Activated CD8-positive, alpha-beta memory T cell treated with anti-CD3 and anti-CD28 coated beads, Interleukin-2, amount 50 U/mL, for 24 hours (primary cell): Measurements from ENCODE around the gene PMPCA.

Experiments used
- DNase-seq: peaks from one replicate; pipeline ENCODE4 v3.0.0-alpha.2; 2020; ENCODE audit errors: extremely low read depth

PMPCA gene

DNA sequence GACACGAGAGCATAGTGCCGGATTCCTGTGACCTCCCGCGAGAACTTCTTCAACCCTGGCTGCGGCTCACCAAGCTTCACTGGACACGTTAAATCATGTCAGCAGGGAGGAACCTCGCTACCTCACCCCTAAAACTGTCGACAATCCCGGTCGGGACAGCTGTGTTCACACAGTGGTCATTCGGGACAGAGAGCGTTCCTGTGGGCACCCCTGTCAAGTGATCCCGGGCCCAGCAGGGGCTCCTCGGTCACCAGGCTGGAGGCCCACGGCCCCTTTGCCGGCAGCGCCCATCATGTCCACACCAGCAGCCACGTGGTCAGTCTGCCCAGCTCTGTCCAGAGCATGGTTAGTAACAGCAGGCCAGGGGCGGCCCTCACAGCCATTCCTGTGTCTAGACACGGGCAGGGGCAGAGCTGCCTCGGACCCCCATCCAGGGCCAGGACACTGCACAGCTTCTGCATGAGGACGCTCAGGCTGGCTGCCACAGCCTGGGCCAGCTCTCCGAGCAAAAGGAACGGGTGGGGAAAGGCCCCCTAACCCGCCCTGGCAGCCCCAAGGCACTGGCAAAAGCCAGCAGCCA is 25.7 kb downstream of the PMPCA start:
- DNase-seq = no peak

DNA sequence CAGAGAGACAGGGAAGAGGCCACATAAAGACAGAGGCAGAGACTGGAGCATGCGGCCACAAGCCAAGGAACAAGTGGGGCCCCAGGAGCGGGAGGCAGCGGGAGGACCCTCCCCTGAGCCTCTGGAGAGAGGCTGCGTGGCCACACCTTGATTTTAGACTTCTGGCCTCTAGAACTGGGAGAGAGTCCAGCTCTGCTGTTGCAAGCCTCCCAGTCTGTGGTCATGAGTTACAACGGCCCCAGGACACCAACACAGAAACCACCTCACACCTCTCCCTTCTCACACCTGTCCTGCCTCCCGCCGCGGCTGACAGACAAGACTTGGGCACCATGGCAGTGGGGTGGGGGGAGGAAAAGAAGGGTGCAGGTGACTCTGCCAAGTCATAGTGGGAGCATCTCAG is 27.0 kb downstream of the PMPCA start:
- no peak for DNase-seq

DNA sequence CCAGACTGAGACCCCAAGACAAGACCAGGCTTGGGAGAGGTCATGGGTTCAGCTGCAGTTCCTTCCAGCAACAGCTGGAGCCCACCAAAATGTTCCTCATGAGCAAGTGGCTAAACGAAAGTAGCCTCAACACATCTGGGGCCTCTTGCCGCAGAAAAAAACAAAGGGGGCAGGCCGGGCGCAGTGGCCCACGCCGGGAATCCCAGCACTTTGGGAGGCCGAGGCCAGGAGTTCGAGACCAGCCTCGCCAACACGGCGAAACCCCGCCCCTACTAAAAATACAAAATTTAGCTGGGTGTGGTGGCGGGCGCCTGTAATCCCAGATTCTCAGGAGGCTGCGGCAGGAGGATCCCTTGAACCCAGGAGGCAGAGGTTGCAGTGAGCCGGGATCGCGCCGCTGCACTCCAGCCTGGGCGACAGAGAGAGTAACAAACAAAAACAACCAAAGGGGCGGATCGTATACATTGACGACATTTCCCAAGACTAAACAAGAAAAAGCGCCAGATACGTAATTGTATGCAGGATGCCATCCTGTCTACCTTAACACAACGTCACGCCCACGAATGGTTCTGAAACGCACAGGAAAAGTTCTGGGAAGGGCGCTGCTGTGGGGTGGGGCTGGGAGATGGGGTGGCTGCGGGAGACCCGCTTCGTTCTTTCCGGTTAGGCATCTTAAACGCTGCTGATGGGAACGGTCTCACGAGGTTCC is 27.5 kb downstream of the PMPCA start:
- DNase-seq = no peak

DNA sequence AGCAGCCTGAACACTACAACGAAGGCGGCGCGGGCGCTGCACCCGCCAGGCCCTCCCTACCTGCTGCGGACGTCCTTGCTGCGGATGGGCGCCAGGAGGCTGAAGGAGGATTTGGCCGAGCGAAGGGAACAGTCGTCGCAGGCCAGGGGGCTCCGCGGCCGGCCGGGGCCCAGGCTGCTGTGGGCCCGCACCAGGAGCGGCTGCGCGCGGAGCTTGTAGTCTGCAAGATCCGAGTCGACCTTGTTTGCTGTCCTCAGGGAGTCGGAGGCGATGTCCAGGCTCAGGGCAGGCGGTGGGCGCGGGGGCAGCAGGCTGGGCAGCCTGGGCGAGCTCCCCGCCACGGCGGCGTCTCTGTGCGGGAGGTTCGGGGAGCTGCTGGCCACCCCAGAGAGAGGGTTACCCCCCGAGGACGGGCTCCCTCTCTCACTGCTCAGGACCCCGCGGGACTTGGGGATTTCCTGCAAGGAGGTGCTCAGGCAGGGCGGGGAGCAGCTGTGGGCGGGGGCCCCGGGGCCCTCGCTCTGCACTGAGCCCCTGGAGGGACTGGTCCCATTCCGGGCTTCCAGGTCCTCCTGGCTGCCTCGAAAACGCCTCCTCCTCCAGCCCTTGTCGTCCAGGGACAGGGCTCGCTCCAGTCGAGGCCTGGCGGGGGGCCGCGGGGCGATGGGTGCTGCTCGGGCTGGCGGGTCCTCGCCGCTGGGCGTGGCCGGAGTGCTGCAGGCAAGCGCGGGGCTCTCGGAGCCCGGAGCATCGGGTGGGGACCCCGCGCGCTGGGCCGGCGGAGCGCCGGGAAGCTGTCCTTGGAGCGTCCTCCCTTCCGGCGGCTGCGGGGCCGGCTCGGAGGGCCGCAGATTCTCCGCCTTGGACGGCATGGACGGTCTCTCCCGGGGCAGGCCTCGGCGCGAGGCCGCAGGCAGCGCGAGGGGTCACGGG is 28.4 kb downstream of the PMPCA start:
- peak; percentile 10 for DNase-seq

DNA sequence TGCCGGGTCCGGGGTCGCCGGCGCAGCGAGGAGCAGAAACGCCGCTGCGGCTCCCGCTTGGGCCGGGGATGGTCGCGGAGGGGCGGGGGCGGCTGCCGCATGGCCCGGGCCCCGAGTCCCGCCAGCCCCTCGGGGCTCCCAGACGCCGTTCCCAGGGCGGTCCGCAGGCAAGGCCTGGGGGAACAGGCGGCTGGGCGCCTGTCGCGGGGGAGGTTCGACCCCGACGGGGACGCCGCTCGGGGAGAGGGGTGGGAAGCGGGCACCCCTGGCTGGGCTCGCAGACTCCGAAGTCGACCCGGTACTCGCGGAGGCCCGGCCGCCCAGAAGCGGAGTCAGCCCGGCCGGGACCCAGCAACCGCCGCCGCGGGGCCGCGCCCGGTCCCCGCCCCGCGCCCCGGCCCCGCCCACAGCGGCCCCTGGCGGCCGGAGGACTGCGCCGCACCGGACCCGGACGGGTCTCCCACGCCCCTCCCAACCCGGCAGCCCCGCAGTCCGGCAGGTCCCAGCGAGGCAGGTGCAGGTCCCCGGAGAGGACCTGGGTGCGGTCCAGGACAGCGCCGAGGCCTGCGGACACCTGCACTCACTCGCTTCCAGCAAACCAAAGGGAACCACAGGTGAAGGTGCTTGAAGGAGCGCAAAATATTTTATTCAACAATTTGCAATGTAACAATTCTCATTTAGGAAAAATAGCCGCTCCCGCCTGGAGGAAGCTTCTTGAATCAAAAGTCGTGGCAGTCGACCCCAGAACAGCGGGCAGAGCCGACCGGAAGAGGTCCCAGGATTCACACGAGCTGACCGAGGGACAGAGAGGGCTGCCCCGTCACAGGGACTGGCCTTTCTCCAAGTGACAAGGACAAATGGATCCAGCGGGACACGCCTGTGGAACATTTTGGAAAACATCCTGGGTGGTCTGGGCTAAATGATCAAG is 29.3 kb downstream of the PMPCA start, which contains the start of gene INPP5E:
TSS of gene INPP5E (minus strand) at position 365 of the 928 bp plus-strand sequence. CDS start 426 bp downstream, outside the sequence.
- peak; percentile 42 for DNase-seq

DNA sequence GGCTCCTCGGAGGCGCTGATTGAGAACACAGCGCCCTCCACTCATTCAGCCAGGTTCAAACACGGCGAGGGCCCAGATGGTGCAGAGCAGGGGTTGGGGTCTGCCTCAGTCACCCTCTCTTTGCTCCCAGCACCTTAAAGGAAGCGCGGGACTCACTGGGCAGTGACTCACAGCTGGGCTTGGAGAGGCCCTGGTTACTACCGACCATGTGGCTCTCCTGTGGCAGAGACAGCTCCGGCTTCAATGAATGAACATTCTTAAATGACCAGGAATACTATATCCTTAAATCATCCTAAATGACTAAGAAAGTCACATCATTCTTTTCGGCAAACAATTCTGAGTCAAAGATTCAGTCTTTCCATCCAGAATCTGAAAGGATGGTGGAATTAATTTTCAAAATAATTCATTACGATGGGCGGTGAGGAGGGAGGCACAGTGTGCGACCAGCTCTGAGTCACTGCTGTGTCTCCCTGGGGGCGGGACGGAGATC is 30.8 kb downstream of the PMPCA start:
- no peak for DNase-seq

DNA sequence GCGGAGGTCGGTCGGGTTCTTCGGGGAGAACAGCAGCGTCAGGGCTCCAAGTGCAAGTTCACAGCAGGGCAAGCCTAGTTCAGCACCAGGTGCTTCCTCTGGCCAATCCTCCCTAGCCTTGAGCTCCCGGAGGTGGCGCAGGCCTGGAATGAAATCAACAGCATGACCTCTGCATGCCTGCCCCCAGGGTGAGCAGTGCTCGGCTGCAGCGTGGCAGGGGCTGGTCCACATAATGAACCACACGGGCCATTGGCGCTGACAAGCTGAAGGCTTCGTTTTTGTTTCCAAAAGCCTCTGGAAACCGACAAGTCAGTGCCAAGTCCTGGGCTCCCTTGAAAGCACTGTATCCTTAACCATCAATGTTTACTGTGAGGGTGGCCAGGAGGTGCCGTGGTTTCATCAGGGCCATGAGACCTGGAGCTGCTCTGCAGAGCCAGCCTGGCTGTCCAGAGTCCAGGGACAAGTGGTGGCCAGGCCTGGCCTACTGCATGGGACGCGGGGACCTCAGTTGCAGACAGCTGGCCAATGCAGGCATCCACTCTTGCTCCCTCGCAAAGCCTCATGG is 31.3 kb downstream of the PMPCA start:
- DNase-seq = no peak

DNA sequence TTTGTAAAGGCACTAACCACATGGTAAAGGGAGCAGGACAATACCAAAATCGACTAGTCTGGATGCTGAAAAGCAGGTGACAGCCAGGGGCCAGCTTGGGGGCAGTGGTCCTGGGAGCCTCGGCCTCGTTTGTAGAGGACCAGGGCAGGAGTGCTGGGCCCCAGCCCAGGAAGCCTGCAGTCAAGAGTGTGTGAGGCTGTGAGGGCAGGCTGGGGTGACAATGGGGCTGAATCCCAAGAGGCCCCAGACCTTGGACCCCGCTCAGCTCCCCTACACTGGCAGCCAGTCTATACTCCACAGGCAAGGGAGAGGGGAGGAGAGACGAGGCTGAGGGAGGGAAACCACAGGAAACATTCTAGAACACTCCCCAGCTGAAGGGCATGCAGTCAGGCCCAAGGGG is 31.8 kb downstream of the PMPCA start:
- DNase-seq = no peak

DNA sequence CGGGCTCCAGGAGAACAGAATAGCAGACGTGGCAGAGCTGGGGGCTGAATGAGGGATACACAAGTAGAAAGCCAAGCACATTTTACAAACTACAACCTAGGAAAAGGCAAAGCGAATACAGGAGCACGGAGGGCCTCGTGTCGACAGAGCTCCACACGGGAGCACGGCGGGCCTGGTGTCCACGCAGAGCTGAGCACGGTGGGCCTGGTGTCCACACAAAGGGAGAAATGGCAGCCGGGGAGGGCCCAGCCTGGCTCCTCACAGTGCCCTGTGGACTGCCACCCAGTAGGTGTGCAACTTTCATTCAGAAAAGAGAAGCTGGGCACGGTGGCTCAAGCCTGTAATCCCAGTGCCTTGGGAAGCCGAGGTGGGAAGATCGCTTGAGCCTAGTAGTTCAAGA is 32.6 kb downstream of the PMPCA start:
- no peak for DNase-seq

DNA sequence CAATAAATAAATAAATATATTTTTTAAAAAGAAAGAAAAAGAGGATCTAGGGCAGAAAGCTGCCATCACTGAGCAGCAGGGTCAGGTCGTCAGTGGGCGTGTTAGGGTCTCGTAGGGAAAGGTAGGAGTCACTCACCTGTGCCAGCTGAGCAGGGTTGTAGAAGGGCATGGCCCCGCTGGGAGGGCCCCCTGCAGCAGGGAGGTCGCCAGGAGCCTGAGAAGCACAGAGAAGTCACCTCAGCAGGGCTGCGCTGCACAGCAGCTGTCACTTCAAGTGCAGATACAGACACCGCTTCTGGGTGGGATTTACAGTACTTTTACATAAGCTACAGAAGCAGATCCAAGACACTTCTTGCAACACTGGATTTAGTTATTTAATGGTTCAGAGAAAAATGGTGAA is 33.2 kb downstream of the PMPCA start:
- no peak for DNase-seq

DNA sequence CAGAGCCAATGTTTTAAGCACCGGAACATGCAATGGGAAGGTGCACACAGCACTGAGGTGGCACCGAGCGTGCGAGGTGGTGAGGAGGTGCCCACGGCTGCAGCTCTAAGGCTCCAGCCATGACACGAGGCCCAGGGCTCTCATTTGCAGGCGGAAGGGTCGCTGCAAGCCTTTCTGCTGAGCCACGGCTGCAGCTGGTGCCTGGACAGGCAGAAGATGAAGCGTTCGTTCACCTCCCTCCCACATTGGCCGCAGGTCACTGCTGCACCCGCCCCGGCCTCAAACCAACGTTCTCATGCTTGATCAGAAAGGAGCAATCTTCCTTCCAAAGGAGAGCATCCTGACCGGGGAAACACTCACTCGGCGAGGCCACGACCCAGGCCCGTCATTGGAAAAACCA is 33.6 kb downstream of the PMPCA start:
- DNase-seq = no peak

DNA sequence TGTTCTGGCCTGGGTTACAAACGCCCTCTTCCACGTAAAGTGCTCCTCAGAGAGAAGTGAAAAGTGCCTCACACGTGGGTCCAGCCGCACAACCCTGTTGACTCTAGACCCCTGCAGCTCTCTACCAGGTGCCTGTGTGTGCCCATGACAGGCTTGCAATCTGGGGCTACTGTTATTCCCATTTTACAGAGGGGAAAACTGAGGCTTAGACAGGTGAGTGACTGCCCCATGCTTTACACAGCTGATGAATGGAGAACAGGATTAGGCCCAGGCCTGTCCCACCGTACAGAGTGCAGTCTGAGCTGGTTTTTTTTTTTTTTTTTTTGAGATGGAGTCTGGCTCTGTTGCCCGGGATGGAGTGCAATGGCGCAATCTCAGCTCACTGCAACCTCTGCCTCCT is 35.3 kb downstream of the PMPCA start:
- no peak for DNase-seq

DNA sequence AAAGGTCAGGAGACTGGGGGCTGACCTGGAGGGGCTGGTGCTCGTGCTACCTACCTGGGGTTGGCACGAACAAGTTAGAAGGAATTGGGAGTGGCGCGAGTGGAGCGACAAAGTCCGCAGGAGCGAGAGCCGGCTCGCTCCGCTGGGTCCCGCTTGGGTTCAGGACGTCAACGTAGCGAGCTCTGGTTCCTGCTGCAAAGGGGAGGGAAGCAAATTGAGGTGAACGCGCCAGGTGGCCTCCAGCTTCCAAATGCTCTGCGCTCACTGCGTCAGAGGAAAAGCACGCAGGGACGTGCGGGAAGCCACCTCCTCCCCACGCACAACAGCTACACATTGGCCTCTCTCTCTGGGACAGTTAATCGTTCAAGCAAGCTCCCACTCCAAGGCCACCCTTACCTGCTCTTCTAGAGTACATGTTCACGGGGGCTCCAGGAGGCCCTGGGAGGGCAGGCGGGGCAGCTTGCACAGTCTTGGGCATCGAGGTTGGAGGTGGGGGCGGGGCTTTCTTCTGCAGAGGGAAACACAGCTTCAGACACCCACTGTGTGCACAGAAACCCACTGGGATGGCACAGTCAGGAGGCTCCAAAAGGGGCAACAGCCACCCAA is 36.8 kb downstream of the PMPCA start:
- DNase-seq = no peak

DNA sequence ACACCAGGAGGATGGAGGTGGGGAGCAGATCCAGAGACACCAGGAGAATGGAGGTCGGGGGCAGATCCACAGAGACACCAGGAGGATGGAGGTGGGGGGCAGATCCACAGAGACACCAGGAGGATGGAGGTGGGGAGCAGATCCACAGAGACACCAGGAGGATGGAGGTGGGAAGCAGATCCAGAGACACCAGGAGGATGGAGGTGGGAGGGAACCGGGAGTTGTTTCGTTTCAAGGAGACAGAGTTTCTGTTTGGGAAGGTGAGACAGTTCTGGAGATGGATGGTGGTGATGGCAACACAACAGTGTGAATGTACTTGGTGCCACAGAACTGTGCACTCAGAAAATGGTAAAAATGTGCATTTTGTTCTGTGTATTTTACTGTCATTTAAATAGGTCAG is 38.2 kb downstream of the PMPCA start:
- no peak for DNase-seq

DNA sequence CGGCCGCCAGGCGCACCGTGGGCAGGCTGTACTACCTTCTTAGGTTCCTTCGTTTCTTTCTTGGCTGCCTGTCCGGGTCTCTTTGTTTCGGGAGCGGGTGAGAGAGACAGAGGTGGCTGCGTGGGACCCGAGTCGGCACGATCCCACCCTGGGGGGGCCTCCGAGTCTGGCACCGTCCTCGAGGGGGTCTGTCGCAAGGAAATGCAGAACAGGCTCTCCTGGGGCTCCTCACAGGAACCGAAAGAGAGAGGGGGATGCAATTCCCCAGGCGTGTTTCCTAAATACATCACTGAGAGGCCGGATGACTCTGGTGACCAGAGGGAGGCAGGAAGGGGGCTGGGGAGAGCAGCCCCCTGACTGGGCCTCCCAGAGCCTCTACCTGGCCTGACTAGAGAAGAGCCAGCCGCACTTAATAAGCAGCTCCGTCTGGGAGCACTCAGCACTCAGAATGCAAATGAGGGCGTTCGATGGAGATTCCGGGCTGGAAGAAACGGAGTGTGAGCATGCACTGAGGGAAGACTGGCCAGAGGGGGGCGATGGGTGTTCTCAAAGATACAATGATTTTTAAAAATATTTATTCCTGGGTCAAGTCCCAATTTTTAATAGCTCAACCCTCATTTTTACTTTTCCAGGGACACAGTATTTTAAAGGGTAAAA is 40.9 kb downstream of the PMPCA start:
- DNase-seq = no peak

DNA sequence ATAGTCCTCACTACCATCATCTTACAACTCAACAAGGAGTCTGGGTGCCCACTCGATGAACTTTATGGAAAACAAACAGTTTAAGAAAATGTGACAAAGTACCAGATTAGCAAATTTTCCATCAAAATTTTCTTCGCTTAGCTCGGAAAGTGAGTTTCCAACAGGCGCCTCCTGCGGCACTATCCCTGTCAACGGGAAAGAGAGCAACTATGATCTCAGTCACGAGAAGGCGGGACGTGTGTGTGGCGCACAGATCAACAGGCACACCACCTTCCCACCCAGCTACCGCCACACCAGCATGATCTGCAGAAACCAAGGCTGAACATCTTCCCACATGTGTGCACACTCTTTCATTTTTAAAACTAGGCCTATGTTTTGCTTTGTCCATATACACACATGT is 42.9 kb downstream of the PMPCA start:
- DNase-seq = no peak

DNA sequence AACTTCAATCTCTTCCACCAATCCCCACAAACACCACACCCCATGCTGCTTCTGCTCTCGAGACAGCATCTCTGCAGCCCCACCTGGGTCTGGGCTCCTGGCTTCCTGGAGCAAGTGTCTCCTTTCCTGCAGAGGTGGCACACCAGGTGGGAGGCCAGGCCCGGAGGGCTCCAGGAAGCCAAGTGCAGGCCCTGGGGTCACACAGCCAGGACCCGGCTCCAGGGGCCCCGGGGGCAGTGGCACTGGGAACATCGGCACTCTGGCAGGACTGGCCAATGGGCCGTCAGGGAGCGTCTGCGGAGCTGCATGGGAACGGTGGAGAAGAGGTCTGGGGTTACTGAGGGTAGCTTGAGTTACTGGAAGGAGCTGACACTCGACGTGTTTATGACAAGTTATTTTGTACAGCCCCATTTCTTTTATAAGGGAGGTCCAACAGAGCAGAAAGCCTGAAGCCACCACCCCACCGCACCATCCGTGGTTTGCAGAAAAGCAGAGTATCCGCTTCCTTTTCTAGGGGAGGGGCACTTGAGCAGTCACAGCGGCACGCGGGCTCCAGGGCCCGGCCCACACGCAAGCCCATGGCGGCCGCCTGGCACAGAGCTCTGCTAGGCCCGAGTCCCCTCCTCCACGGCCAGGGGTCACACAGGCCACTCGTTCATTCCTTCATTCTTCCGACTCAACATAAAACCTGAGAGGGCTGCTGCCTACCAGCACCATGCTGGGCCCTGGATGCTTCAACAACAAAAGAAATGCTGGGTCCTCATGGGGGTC is 43.8 kb downstream of the PMPCA start:
- no peak for DNase-seq

DNA sequence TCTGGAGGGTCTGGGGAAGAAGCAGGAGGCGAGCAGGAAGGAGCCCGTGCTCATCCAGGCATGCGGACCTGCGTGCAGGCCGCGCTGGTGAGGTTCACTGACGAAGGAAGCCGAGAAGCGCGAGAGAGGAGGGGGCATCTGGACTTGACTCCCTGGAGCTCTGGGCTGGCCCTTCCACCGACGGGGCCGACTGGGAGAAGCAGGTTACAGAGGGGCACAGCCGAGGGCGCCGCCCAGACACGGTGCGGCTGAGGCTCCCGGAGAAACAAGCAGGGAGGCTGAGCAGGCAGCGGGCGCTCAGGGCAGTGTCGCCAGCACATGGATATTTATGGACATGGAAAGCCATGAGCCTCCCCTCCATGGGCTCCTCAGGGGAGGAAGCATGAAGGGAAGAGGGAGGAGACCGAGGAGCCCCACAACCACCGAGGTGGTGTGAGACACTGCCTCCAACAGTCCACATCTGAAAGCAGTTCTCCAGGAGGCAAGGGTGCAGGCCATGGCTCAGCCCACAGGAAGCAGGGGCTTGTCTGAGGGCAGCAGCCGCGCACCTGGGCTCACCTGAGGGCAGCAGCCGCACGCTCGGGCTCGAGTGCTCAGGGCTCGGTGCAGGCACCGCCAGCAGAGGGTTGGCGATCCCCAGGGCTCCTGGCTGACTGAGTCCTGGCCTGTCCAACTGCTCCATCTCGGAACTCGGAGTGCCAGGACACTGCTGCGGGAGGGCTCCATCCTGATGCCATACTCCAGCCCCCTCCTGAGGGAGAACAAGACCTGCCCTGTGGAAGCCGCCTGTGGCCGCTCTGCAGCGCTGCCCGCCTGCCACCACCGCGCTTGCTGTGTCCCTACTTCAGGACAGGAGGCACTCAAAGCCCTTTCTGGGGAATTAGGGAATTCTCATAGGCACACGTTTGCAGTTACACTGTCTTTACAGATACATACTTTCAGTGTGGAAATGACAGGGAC is 44.9 kb downstream of the PMPCA start:
- no peak for DNase-seq
